DOHH2 (cell line): ENCODE data around the gene SCGB1A1.

Experiments
- H3F3A ChIP-seq: fragments of 200-600 bp; sonication (generic), shearing (Covaris generic); 2 replicates; pipeline ENCODE4 v1.6.0; 2016; ENCODE audit warnings: antibody characterized with exemption, mild to moderate bottlenecking; ENCODE audit not compliant: control insufficient read depth, insufficient read depth
- H3K27ac ChIP-seq: fragments of 200-600 bp; sonication (generic); 2 replicates; pipeline ENCODE4 v1.5.1; 2014; ENCODE audit warnings: low read depth, mild to moderate bottlenecking, low read length, moderate library complexity
- H3K27me3 ChIP-seq: fragments of 200-600 bp; sonication (generic); 2 replicates; pipeline ENCODE4 v1.6.1; 2014; ENCODE audit warnings: mild to moderate bottlenecking, low read length, mixed read lengths; ENCODE audit not compliant: control insufficient read depth
- H3K36me3 ChIP-seq: fragments of 200-600 bp; sonication (generic); 2 replicates; pipeline ENCODE4 v1.6.1; 2014; ENCODE audit warnings: mild to moderate bottlenecking, low read length, moderate library complexity, mixed read lengths; ENCODE audit not compliant: control insufficient read depth
- H3K4me1 ChIP-seq: fragments of 200-600 bp; sonication (generic); 2 replicates; pipeline ENCODE4 v1.6.1; 2014; ENCODE audit warnings: mild to moderate bottlenecking, low read length, mixed read lengths; ENCODE audit not compliant: control insufficient read depth
- H3K4me2 ChIP-seq: fragments of 200-600 bp; sonication (generic); 2 replicates; pipeline ENCODE4 v1.6.0; 2014; ENCODE audit warnings: mild to moderate bottlenecking, low read length, moderate library complexity
- H3K4me3 ChIP-seq: fragments of 200-600 bp; sonication (generic); 2 replicates; pipeline ENCODE4 v1.5.1; 2014; ENCODE audit warnings: mild to moderate bottlenecking, low read length, mixed read lengths
- H3K79me2 ChIP-seq: fragments of 200-600 bp; sonication (generic); 2 replicates; pipeline ENCODE4 v1.6.1; 2014; ENCODE audit warnings: mild to moderate bottlenecking, low read length, mixed read lengths; ENCODE audit not compliant: control insufficient read depth
- H3K9me2 ChIP-seq: fragments of 200-600 bp; sonication (generic); replicated peaks from 2 replicates; pipeline ENCODE4 v1.6.1; 2014; ENCODE audit warnings: mild to moderate bottlenecking, low read length, mixed read lengths; ENCODE audit not compliant: control insufficient read depth
- H3K9me3 ChIP-seq: fragments of 200-600 bp; sonication (generic); 2 replicates; pipeline ENCODE4 v1.6.1; 2014; ENCODE audit warnings: antibody characterized with exemption, low read length, mixed read lengths; ENCODE audit not compliant: control insufficient read depth, insufficient read depth
- H4K20me1 ChIP-seq: fragments of 200-600 bp; sonication (generic); 2 replicates; pipeline ENCODE4 v1.6.0; 2014; ENCODE audit warnings: low read depth, mild to moderate bottlenecking, antibody characterized with exemption, low read length, moderate library complexity; ENCODE audit not compliant: control insufficient read depth, insufficient read depth
- EZH2phosphoT487 ChIP-seq: fragments of 200-600 bp; sonication (generic); IDR thresholded peaks from 2 replicates; pipeline ENCODE4 v1.6.1; 2017; ENCODE audit warnings: borderline replicate concordance, mild to moderate bottlenecking, antibody characterized with exemption, low read length, moderate library complexity, mixed read lengths
- TF ChIP-seq, protein P1 (sequence below): fragments of 200-600 bp; sonication (generic); IDR thresholded peaks from one replicate; pipeline ENCODE4 v1.5.1; 2014; ENCODE audit warnings: antibody characterized with exemption, mild to moderate bottlenecking, low read depth, low read length; ENCODE audit not compliant: poor library complexity, severe bottlenecking

Gene SCGB1A1

DNA sequence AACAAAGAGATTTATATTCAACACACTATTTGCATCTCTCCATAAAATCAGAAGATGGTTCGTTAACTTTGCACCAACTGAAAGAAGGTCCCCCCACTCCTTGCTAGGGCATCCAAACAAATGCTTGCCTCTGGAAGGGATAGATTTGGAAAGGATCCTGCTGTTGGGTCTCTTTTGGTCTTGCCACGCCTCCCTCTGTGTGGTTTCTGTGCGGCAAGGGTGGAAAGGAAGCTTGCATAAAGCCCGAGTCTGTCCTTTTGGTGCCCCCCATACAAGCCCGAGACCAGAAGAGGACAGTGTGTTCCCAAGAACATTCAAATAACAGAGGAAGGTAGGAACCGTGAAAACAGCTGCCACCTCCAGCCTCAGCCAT lies 15.1 kb downstream of the SCGB1A1 start:
- Histone ChIP-seq H3K9me2 (no peaks in the 10 kb centered on the region), H3F3A (no peaks in the 10 kb centered on the region), H3K27me3 (peaks cover 11% of the 10 kb centered on the region), H3K4me1 (no peaks in the 10 kb centered on the region), H3K79me2 (no peaks in the 10 kb centered on the region), H3K36me3 (no peaks in the 10 kb centered on the region), H3K4me3 (no peak overlapping the region), H3K9me3 (no peaks in the 10 kb centered on the region), H4K20me1 (no peaks in the 10 kb centered on the region), H3K4me2 (no peak overlapping the region), H3K27ac (no peak overlapping the region)
- TF ChIP-seq EZH2phosphoT487: no peak
- TF ChIP-seq, protein P1, sequence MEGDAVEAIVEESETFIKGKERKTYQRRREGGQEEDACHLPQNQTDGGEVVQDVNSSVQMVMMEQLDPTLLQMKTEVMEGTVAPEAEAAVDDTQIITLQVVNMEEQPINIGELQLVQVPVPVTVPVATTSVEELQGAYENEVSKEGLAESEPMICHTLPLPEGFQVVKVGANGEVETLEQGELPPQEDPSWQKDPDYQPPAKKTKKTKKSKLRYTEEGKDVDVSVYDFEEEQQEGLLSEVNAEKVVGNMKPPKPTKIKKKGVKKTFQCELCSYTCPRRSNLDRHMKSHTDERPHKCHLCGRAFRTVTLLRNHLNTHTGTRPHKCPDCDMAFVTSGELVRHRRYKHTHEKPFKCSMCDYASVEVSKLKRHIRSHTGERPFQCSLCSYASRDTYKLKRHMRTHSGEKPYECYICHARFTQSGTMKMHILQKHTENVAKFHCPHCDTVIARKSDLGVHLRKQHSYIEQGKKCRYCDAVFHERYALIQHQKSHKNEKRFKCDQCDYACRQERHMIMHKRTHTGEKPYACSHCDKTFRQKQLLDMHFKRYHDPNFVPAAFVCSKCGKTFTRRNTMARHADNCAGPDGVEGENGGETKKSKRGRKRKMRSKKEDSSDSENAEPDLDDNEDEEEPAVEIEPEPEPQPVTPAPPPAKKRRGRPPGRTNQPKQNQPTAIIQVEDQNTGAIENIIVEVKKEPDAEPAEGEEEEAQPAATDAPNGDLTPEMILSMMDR: no peak

DNA sequence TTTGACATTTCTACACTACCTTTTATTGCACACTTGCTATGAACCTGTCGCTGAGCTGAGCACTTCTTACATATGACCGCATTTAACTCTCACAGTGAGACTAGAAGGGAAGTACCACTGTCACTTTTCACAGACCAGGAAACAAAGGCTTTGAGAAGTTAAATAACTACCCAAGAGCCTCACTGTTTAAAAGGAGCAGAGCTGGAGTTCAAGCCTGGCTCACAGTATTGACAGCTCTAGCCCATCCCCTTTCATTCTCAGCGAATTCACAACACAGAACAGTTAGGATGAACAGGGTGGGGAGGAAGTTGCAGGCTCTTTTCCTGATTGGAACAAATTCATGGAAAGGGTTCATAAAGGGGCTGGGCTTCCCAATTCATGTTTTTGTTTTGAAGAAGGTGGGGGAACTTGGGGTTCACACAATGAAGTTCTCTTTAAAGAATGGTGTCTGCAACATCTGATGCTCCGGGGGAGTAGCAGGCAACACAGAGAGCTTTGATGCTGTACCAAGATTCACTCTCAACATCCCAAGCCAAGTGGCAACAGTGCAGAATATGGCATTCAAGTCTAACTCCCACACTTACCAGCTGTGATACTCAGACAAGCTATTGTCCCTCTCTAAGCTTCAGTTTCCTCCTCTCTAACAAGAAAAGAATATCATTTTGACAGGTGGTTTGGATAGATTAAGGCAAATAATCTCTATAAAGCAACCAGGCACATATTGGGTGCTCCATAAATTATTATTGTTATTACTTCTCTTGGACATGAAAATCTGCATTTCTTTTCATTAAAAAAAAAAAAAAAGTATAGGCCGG lies 17.2 kb downstream of the SCGB1A1 start:
- Histone ChIP-seq H3K4me1 (no peaks in the 10 kb centered on the region), H3K27me3 (peaks cover 10% of the 10 kb centered on the region), H3K36me3 (no peaks in the 10 kb centered on the region), H3K79me2 (no peaks in the 10 kb centered on the region), H4K20me1 (no peaks in the 10 kb centered on the region), H3K4me2 (no peak overlapping the region), H3K9me3 (no peaks in the 10 kb centered on the region), H3F3A (no peaks in the 10 kb centered on the region), H3K4me3 (no peak overlapping the region), H3K9me2 (no peaks in the 10 kb centered on the region), H3K27ac (no peak overlapping the region)
- TF ChIP-seq, protein P1: no peak
- TF ChIP-seq EZH2phosphoT487: no peak

DNA sequence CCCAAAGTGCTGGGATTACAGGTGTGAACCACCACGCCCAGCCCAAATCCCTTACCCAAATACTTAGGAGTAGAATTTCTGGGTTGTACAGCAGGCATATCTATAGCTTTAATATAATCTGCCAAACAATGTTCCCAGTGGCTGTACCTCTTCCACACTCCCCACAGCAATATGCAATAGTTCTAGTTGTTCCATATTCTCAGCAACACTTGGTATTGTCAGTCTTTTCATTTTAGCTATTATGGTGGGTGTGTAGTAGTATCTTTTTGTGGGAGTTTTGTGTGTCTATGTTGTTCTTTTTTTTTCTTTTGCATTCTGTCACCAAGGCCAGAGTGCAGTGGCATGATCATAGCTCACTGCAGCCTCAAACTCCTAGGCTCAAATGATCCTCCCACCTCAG lies 18.8 kb downstream of the SCGB1A1 start:
- H3K4me2 ChIP-seq: no peak overlapping the region
- H4K20me1 ChIP-seq: no peaks in the 10 kb centered on the region
- H3K27me3 ChIP-seq: peaks cover 9% of the 10 kb centered on the region
- no peaks in the 10 kb centered on the region for H3K36me3 ChIP-seq
- no peaks in the 10 kb centered on the region for H3K4me1 ChIP-seq
- H3K9me2 ChIP-seq: no peaks in the 10 kb centered on the region
- no peaks in the 10 kb centered on the region for H3F3A ChIP-seq
- no peak for TF ChIP-seq EZH2phosphoT487
- TF ChIP-seq, protein P1: no peak
- no peaks in the 10 kb centered on the region for H3K79me2 ChIP-seq
- no peak overlapping the region for H3K4me3 ChIP-seq
- no peak overlapping the region for H3K27ac ChIP-seq
- H3K9me3 ChIP-seq: no peaks in the 10 kb centered on the region
